Activated CD8-positive, alpha-beta T cell treated with anti-CD3 and anti-CD28 coated beads, Interleukin-2, amount 10 ng/mL, durations not matched to agents 7 days and 5 days (primary cell): ENCODE results near the gene SF3B4. TPM values are rescaled to one million over a fixed set of nuclear protein-coding genes. Genes with fewer than 3 reads are reported as not detected.

Experiments used
- ATAC-seq: fragments of 150-1000 bp; cut with Tn5 transposase; one replicate; pipeline ENCODE4 v1.10.0; 2021; ENCODE audit warnings: moderate library complexity
- CTCF ChIA-PET: fragments of 350-600 bp; sonication (Branson Sonifier 250); formaldehyde crosslinking; loops from one replicate; lab custom pipeline; 2021; ENCODE audit warnings: antibody characterized with exemption; lab: Charles Lee
- POLR2A ChIA-PET: fragments of 350-600 bp; sonication (Branson Sonifier 250); formaldehyde crosslinking; loops from one replicate; lab custom pipeline; 2021; ENCODE audit warnings: antibody characterized with exemption; lab: Charles Lee
- DNase-seq: peaks from one replicate; pipeline ENCODE4 v3.0.0-alpha.2; 2020
- H3K27ac Mint-ChIP-seq: one replicate; pipeline ENCODE4 v1.8.0; 2021; ENCODE audit warnings: mild to moderate bottlenecking, mixed read lengths
- H3K27me3 Mint-ChIP-seq: one replicate; pipeline ENCODE4 v1.8.0; 2021; ENCODE audit warnings: low read depth, mixed read lengths
- H3K36me3 Mint-ChIP-seq: one replicate; pipeline ENCODE4 v1.8.0; 2021; ENCODE audit warnings: low read depth, mixed read lengths
- H3K4me1 Mint-ChIP-seq: one replicate; pipeline ENCODE4 v1.8.0; 2021; ENCODE audit warnings: low read depth, mixed read lengths
- H3K4me3 Mint-ChIP-seq: one replicate; pipeline ENCODE4 v1.8.0; 2021; ENCODE audit warnings: mild to moderate bottlenecking, mixed read lengths
- H3K9me3 Mint-ChIP-seq: one replicate; pipeline ENCODE4 v1.8.0; 2022; ENCODE audit warnings: mixed read lengths; ENCODE audit not compliant: insufficient read depth
- total RNA-seq, 2 experiments: library from RNA; stranded (reverse); gene quantifications; one replicate each; pipeline ENCODE4 v1.2.3, GENCODE V29; 2021

SF3B4 gene
- total RNA-seq, 2 experiments from 2014 or later = 102 to 106 TPM

- Mint-ChIP-seq H3K9me3 (no peaks in the 10 kb centered on the region), H3K36me3 (no peaks in the 10 kb centered on the region), H3K4me3 (peak overlapping the region; percentile 54), H3K4me1 (peaks cover 39% of the 10 kb centered on the region), H3K27me3 (no peaks in the 10 kb centered on the region), H3K27ac (peak overlapping the region; percentile 76)
- CTCF ChIA-PET = no interaction called here
- POLR2A ChIA-PET = interaction anchor here (0.6 to 1.1 kb wide), 3 partner anchors 8 to 49 kb away, joined by 3 to 15 read pairs (median 3); a partner anchor contains a TSS
- ATAC-seq (peak; percentile 61), DNase-seq (peak; percentile 64)
Measured at GRCh38 chr1:149879556-149879955, 48.0 kb downstream of the SF3B4 start.

DNA sequence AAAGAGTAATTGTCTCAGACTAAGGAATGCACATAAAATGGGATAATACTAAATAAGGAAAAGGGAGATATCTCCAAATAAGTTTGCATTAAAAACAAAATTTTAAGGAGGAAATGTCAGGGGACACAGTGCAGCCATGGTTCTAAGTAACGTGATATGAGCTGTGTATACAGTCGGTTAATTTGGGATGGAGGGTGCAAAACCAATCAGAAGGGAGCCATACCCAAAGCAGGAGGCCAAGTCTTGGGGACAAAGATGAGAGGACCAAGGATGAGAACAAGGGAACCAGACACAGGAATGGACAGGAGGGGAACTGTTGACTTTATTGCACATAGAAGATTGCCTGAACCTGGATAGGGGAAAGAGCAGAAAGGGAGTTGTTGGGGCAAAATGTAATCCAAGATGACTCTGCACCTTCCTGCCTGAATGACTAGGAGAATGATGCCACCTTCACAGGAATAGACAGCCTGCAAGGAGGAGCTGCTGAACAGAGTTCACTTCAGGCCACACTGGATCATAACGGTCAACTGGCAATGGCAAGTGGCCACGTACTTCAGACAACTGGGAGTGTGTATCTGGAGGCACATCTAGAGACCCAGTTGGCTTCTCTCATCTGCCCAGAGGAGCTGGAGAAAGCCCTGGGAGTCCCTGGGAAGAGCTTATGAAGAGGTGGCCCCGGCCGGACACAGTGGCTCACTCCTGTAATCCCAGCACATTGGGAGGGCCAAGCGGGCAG lies 50.2 kb downstream of the SF3B4 start:
- H3K36me3 Mint-ChIP-seq = no peaks in the 10 kb centered on the region
- ATAC-seq = no peak
- peaks cover 37% of the 10 kb centered on the region for H3K4me1 Mint-ChIP-seq
- no peaks in the 10 kb centered on the region for H3K27me3 Mint-ChIP-seq
- ChIA-PET CTCF (no interaction called here), POLR2A (interaction anchor here (2.2 kb wide), 1 partner anchor 10 kb away, joined by 49 read pairs; a partner anchor contains a TSS)
- H3K4me3 Mint-ChIP-seq = no peak overlapping the region
- H3K9me3 Mint-ChIP-seq = no peaks in the 10 kb centered on the region
- H3K27ac Mint-ChIP-seq = peak overlapping the region; percentile 39
- no peak for DNase-seq

Other genes with a start within 250 kb of the SF3B4 start
- not detected for gene FCGR1A, start 145.1 kb downstream of the SF3B4 start, total RNA-seq
- 10 to 100 TPM; 20.8 to 24.5 TPM for gene BOLA1, start 28.2 kb downstream of the SF3B4 start, total RNA-seq
- 10 to 100 TPM; 25.4 TPM for gene SV2A, start 10.0 kb downstream of the SF3B4 start, total RNA-seq
- 1 to 10 TPM; 1.0 to 1.2 TPM for gene MTMR11, start 9.1 kb upstream of the SF3B4 start, total RNA-seq
- 10 to 100 TPM; 10.3 to 12.1 TPM for gene OTUD7B, start 82.9 kb upstream of the SF3B4 start, total RNA-seq
- 10 to 100 TPM; 36.1 to 40.0 TPM for gene VPS45, start 140.0 kb upstream of the SF3B4 start, total RNA-seq
- 100 to 1,000 TPM; 138 to 154 TPM for gene PLEKHO1, start 222.1 kb upstream of the SF3B4 start, total RNA-seq